ENCODE measurements around the gene SLC9A9.

GRCh38 chr3:143600756-143601718 is 247.2 kb downstream of the SLC9A9 start:
- no peak for TF ChIP-seq POLR2A (IDR thresholded peaks at IDR 0.05)
- TF ChIP-seq, protein P1, sequence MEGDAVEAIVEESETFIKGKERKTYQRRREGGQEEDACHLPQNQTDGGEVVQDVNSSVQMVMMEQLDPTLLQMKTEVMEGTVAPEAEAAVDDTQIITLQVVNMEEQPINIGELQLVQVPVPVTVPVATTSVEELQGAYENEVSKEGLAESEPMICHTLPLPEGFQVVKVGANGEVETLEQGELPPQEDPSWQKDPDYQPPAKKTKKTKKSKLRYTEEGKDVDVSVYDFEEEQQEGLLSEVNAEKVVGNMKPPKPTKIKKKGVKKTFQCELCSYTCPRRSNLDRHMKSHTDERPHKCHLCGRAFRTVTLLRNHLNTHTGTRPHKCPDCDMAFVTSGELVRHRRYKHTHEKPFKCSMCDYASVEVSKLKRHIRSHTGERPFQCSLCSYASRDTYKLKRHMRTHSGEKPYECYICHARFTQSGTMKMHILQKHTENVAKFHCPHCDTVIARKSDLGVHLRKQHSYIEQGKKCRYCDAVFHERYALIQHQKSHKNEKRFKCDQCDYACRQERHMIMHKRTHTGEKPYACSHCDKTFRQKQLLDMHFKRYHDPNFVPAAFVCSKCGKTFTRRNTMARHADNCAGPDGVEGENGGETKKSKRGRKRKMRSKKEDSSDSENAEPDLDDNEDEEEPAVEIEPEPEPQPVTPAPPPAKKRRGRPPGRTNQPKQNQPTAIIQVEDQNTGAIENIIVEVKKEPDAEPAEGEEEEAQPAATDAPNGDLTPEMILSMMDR (IDR thresholded peaks at IDR 0.05): no peak
